H1 (cell line): ENCODE results near the gene APBB3.

Experiments
- POLR2AphosphoS5 ChIP-seq: IDR thresholded peaks from 2 replicates; pipeline ENCODE4 v1.6.1; 2011; ENCODE audit warnings: low read depth, low read length
- RAD21 ChIP-seq, 2 experiments: IDR thresholded peaks in 1 of 2; conservative IDR thresholded peaks in 1 of 2; 2 replicates each; pipeline ENCODE4 v1.6.1; 2011; ENCODE audit warnings: low read depth in 2 of 2, low read length in 2 of 2, improper control_type of control experiment in 1 of 2, inconsistent platforms in 1 of 2, mild to moderate bottlenecking in 1 of 2, moderate library complexity in 1 of 2
- SUZ12 ChIP-seq: fragments of 200-600 bp; sonication (generic); IDR thresholded peaks from 2 replicates; pipeline ENCODE4 v1.6.1; 2012; ENCODE audit warnings: mild to moderate bottlenecking, inconsistent platforms, low read length, moderate library complexity, mixed read lengths
- YY1 ChIP-seq: IDR thresholded peaks from 2 replicates; pipeline ENCODE4 v1.6.1; 2011; ENCODE audit warnings: low read depth, mild to moderate bottlenecking, low read length
- TF ChIP-seq, protein P1 (sequence below), 3 experiments: IDR thresholded peaks; 1 replicate in 2 of 3; 2 replicates in 1 of 3; pipeline versions ENCODE4 v1.5.1 to v1.6.1; 2011; ENCODE audit warnings: low read length in 3 of 3, mild to moderate bottlenecking in 3 of 3, inconsistent platforms in 2 of 3, low read depth in 1 of 3, moderate library complexity in 1 of 3; ENCODE audit not compliant: insufficient read depth in 1 of 3; ENCODE audit errors: control extremely low read depth in 1 of 3

- TF ChIP-seq SUZ12 (no peak), YY1 (no peak), RAD21 (IDR thresholded peaks at IDR 0.05 in 1 of 2, conservative IDR thresholded peaks at IDR 0.05 in 1 of 2; ENCODE audit: low read depth in 2 of 2, low read length in 2 of 2) (no peak), POLR2AphosphoS5 (no peak)
- TF ChIP-seq, protein P1, sequence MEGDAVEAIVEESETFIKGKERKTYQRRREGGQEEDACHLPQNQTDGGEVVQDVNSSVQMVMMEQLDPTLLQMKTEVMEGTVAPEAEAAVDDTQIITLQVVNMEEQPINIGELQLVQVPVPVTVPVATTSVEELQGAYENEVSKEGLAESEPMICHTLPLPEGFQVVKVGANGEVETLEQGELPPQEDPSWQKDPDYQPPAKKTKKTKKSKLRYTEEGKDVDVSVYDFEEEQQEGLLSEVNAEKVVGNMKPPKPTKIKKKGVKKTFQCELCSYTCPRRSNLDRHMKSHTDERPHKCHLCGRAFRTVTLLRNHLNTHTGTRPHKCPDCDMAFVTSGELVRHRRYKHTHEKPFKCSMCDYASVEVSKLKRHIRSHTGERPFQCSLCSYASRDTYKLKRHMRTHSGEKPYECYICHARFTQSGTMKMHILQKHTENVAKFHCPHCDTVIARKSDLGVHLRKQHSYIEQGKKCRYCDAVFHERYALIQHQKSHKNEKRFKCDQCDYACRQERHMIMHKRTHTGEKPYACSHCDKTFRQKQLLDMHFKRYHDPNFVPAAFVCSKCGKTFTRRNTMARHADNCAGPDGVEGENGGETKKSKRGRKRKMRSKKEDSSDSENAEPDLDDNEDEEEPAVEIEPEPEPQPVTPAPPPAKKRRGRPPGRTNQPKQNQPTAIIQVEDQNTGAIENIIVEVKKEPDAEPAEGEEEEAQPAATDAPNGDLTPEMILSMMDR (IDR thresholded peaks at IDR 0.05; ENCODE audit: control extremely low read depth in 1 of 3, insufficient read depth in 1 of 3, low read depth in 1 of 3, low read length in 3 of 3) = no peak
Observed at GRCh38 chr5:140566665-140567064, 2.3 kb upstream of the APBB3 start.
